Endodermal cell (in vitro differentiated cells): ENCODE measurements around the gene RIN3. TPM values are rescaled to one million over a fixed set of nuclear protein-coding genes. Genes with fewer than 3 reads are reported as not detected.

Experiments used
- DNase-seq: peaks from one replicate; pipeline ENCODE4 v3.0.0-alpha.2; 2017
- H3K27ac ChIP-seq: 2 replicates; pipeline ENCODE4 v1.5.1; 2013; ENCODE audit warnings: mild to moderate bottlenecking, low read depth, low read length, moderate library complexity
- H3K27me3 ChIP-seq: 2 replicates; pipeline ENCODE4 v1.6.1; 2013; ENCODE audit warnings: mild to moderate bottlenecking, low read length, moderate library complexity; ENCODE audit not compliant: insufficient read depth, control insufficient read depth, poor library complexity, severe bottlenecking
- H3K36me3 ChIP-seq: 2 replicates; pipeline ENCODE4 v1.7.0; 2013; ENCODE audit warnings: mild to moderate bottlenecking, low read length, moderate library complexity; ENCODE audit not compliant: control insufficient read depth, insufficient read depth
- H3K4me1 ChIP-seq: one replicate; pipeline ENCODE4 v1.7.0; 2013; ENCODE audit warnings: low read length; ENCODE audit not compliant: control insufficient read depth, insufficient read depth
- H3K4me3 ChIP-seq: 2 replicates; pipeline ENCODE4 v1.5.1; 2013; ENCODE audit warnings: mild to moderate bottlenecking, low read length, moderate library complexity
- H3K9ac ChIP-seq: 2 replicates; pipeline ENCODE4 v1.6.1; 2013; ENCODE audit warnings: mild to moderate bottlenecking, low read length, moderate library complexity; ENCODE audit not compliant: poor library complexity, severe bottlenecking; ENCODE audit errors: extremely low read depth
- H3K9me3 ChIP-seq: 2 replicates; pipeline ENCODE4 v1.6.1; 2013; ENCODE audit warnings: mild to moderate bottlenecking, low read length, moderate library complexity; ENCODE audit not compliant: control insufficient read depth
- H3K27ac Mint-ChIP-seq: 2 replicates; pipeline ENCODE4 v1.8.0; 2020; ENCODE audit warnings: mixed read lengths
- H3K27me3 Mint-ChIP-seq: 2 replicates; pipeline ENCODE4 v1.8.0; 2021; ENCODE audit warnings: mild to moderate bottlenecking, mixed read lengths; ENCODE audit not compliant: insufficient read depth
- H3K36me3 Mint-ChIP-seq: 2 replicates; pipeline ENCODE4 v1.8.0; 2020; ENCODE audit warnings: low read depth, mixed read lengths
- H3K4me1 Mint-ChIP-seq: 2 replicates; pipeline ENCODE4 v1.8.0; 2020; ENCODE audit warnings: mixed read lengths
- H3K4me3 Mint-ChIP-seq: 2 replicates; pipeline ENCODE4 v1.8.0; 2020; ENCODE audit warnings: mild to moderate bottlenecking, moderate library complexity, mixed read lengths
- H3K9me3 Mint-ChIP-seq: 2 replicates; pipeline ENCODE4 v1.8.0; 2020; ENCODE audit warnings: mild to moderate bottlenecking, mixed read lengths
- CTCF ChIP-seq: fragments of 200-600 bp; sonication (generic); conservative IDR thresholded peaks from 2 replicates; pipeline ENCODE4 v1.5.0; 2021; ENCODE audit warnings: antibody characterized with exemption, mild to moderate bottlenecking
- WGBS, 2 experiments: methylation state at CpG; one replicate each; pipeline versions ENCODE4 v1.1.5 to v1.1.7; 2013; ENCODE audit warnings: missing lambda C conversion rate in 2 of 2, mixed read lengths in 1 of 2; ENCODE audit not compliant: insufficient coverage in 1 of 2, insufficient read length in 1 of 2; 5-methylcytosine and 5-hydroxymethylcytosine counted together
- total RNA-seq, 2 donors: library from RNA; stranded (reverse); fragmentation: NEBNext Ultra II Directional in 1 of 2; extraction: Animal tissue kit (Norgen Biotek cat#: 25700) in 1 of 2; gene quantifications; 2 replicates in 1 of 2; 3 replicates in 1 of 2; pipeline ENCODE4 v1.2.1, GENCODE V29; 2021

Gene RIN3
- total RNA-seq, 2 donors from 2014 or later, result 5.2 to 6.0 TPM

- Histone ChIP-seq H3K9ac (no peak overlapping the region), H3K9me3 (peaks cover under 1% of the 10 kb centered on the region), H3K4me1 (no peaks in the 10 kb centered on the region), H3K27ac (no peak overlapping the region), H3K27me3 (peaks cover 18% of the 10 kb centered on the region), H3K36me3 (no peaks in the 10 kb centered on the region), H3K4me3 (no peak overlapping the region)
- no peak overlapping the region for H3K4me3 Mint-ChIP-seq
- TF ChIP-seq CTCF, result no peak
- no peaks in the 10 kb centered on the region for H3K36me3 Mint-ChIP-seq
- WGBS, 2 experiments, result 87 to 91% methylated on average over 4 to 5 of the region's 5 CpGs
- no peak overlapping the region for H3K27ac Mint-ChIP-seq
- DNase-seq, result no peak
- no peaks in the 10 kb centered on the region for H3K4me1 Mint-ChIP-seq
- no peaks in the 10 kb centered on the region for H3K9me3 Mint-ChIP-seq
- H3K27me3 Mint-ChIP-seq, result peaks cover 21% of the 10 kb centered on the region
Observed at GRCh38 chr14:92633274-92633616, 119.7 kb downstream of the RIN3 start.

DNA sequence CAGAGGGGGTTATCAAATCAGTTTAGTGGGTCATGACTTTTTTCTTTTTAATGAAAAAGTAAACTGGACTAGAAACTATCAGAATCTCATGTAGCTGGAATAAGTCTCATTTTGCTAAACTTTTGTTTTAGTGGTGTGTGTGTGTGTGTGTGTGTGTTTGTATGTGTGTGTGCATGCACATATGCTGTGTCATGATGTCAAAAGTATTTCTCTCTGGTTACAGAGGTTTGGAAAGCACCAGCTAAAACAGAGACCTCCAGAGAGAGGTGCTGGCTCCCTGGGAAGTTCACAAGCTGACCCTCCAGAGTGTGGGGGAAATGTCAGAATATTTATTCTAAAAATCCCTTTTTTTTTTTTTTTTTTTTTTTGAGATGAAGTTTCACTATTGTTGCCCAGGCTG lies 120.1 kb downstream of the RIN3 start:
- Histone ChIP-seq H3K9ac (no peak overlapping the region), H3K9me3 (no peaks in the 10 kb centered on the region), H3K4me3 (no peak overlapping the region), H3K27me3 (peaks cover 23% of the 10 kb centered on the region), H3K4me1 (no peaks in the 10 kb centered on the region), H3K27ac (no peak overlapping the region), H3K36me3 (no peaks in the 10 kb centered on the region)
- Mint-ChIP-seq H3K4me1 (no peaks in the 10 kb centered on the region), H3K9me3 (no peaks in the 10 kb centered on the region), H3K27me3 (peaks cover 26% of the 10 kb centered on the region), H3K27ac (no peak overlapping the region), H3K36me3 (no peaks in the 10 kb centered on the region), H3K4me3 (no peak overlapping the region)
- no peak for TF ChIP-seq CTCF
- no peak for DNase-seq

- no peak overlapping the region for H3K27ac Mint-ChIP-seq
- H3K4me1 Mint-ChIP-seq, result no peaks in the 10 kb centered on the region
- no peak overlapping the region for H3K4me3 Mint-ChIP-seq
- Histone ChIP-seq H3K27ac (no peak overlapping the region), H3K4me3 (no peak overlapping the region), H3K9ac (no peak overlapping the region), H3K9me3 (no peaks in the 10 kb centered on the region), H3K36me3 (no peaks in the 10 kb centered on the region), H3K27me3 (peaks cover 35% of the 10 kb centered on the region), H3K4me1 (no peaks in the 10 kb centered on the region)
- peaks cover 37% of the 10 kb centered on the region for H3K27me3 Mint-ChIP-seq
- H3K9me3 Mint-ChIP-seq, result no peaks in the 10 kb centered on the region
- 80 to 88% methylated on average over 1 to 4 of the region's 4 CpGs for WGBS, 2 experiments
- H3K36me3 Mint-ChIP-seq, result no peaks in the 10 kb centered on the region
- no peak for DNase-seq
- TF ChIP-seq CTCF, result no peak
Observed at GRCh38 chr14:92635031-92635430, 121.5 kb downstream of the RIN3 start.
